ENCODE data around the gene PPP1R27. TPM values are rescaled to one million over a fixed set of nuclear protein-coding genes. Genes with fewer than 3 reads are reported as not detected.

PPP1R27 gene
- total and polyA plus RNA-seq, 11 donors = not detected

DNA sequence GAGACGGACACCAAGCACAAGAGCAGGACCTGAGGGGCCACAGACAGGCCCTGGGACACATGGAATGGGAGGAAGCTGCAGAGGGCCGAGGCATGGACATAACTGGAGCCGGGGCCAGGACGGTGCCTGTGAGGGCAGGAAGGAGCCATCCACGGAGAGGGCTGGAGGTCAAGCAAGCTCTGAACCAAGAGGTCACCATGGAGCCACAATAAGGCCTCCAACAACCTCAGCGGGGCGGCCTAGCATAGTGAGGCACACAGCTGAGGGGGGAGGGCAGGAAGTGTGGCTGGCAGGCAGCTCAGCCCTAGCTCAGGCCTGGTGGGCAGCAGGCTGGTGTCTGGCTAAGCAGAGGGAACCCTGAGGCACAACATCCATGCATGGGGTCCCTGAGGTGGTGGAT, 6.2 kb downstream of the PPP1R27 start:
- intact Hi-C loops (cut with DNase I) = no loop called here
- Histone ChIP-seq H3K36me3 (peaks cover 0 to 10% (median 0%) of the 10 kb centered on the region in 9 donors), H3K9me3 (no peaks in the 10 kb centered on the region), H3K4me1 (peaks cover 0 to 35% (median 17%) of the 10 kb centered on the region in 12 donors), H3K27me3 (no peaks in the 10 kb centered on the region), H3K4me3 (no peak overlapping the region), H3K27ac (no peak overlapping the region)
- TF ChIP-seq, protein P1, sequence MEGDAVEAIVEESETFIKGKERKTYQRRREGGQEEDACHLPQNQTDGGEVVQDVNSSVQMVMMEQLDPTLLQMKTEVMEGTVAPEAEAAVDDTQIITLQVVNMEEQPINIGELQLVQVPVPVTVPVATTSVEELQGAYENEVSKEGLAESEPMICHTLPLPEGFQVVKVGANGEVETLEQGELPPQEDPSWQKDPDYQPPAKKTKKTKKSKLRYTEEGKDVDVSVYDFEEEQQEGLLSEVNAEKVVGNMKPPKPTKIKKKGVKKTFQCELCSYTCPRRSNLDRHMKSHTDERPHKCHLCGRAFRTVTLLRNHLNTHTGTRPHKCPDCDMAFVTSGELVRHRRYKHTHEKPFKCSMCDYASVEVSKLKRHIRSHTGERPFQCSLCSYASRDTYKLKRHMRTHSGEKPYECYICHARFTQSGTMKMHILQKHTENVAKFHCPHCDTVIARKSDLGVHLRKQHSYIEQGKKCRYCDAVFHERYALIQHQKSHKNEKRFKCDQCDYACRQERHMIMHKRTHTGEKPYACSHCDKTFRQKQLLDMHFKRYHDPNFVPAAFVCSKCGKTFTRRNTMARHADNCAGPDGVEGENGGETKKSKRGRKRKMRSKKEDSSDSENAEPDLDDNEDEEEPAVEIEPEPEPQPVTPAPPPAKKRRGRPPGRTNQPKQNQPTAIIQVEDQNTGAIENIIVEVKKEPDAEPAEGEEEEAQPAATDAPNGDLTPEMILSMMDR (IDR thresholded peaks at IDR 0.05) = no peak
- TF ChIP-seq POLR2A (IDR thresholded peaks at IDR 0.05) = no peak
- DNase-seq (no peak), ATAC-seq (no peak)
- 69 to 84% (median 81%) methylated on average over 7 of the region's 7 CpGs for WGBS, 4 donors

DNA sequence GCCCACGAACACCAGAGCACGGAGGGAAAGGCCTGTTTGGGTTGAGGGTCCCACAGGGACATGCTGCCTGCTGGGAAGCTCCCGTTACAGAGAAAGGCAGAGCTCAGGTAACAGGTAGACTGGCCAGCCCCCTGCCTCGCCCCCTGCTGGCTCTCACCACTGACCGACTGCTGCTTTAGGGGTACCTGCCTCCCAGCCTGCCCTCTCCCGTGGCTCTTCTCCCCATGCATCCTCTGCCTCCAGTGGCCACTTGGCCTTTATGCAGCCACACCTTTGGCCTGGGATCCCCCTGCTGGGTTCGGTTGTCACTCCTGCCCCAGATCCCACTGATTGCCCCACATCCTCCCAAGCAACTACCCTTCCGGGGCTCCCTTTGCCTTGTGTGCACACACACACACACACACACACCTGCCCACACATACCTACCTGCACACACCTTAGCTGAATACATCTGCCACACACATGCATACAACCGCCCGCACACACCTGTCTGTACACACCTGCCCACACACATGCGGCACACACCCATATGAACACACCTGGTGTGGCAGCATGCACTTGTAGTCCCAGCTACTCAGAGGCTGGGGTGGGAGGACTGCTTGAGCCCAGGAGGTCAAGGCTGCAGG, 8.9 kb downstream of the PPP1R27 start:
- WGBS, 4 donors = 83 to 88% (median 85%) methylated on average over 9 to 11 of the region's 11 CpGs
- H3K4me3 ChIP-seq = no peak overlapping the region
- no peaks in the 10 kb centered on the region for H3K27me3 ChIP-seq
- intact Hi-C loops (cut with DNase I) = no loop called here
- H3K27ac ChIP-seq = no peak overlapping the region
- TF ChIP-seq, protein P1 (IDR thresholded peaks at IDR 0.05) = no peak
- no peak for TF ChIP-seq POLR2A (IDR thresholded peaks at IDR 0.05)
- H3K9me3 ChIP-seq = no peaks in the 10 kb centered on the region
- peaks cover 3 to 35% (median 17%) of the 10 kb centered on the region in 12 donors for H3K4me1 ChIP-seq
- no peak for DNase-seq
- H3K36me3 ChIP-seq = peaks cover 0 to 23% (median 5%) of the 10 kb centered on the region in 9 donors
- no peak for ATAC-seq

DNA sequence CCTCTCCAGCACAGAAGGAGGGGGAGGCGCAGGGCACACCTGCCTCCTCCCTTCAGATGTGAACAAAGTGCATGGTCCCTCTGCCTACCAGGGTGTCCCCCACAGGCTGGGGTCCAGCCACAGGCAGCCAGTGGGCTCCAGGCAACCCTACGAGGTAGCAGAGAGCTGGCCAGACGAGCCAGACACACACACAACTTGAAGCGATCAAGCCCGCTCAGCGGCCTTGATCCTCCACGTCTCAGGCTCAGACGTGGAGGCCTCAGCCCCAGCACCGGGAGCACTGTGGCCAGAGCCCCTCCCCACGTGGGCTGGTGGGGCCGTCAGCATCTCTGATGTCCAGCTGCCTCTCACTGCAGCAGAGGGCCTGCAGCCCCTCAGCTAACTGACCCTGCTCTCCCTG, 10.3 kb downstream of the PPP1R27 start:
- peaks cover 0 to 23% (median 5%) of the 10 kb centered on the region in 9 donors for H3K36me3 ChIP-seq
- TF ChIP-seq POLR2A (IDR thresholded peaks at IDR 0.05) = no peak
- TF ChIP-seq, protein P1 (IDR thresholded peaks at IDR 0.05) = no peak
- H3K9me3 ChIP-seq = no peaks in the 10 kb centered on the region
- 81 to 91% (median 86%) methylated on average over 6 to 11 of the region's 11 CpGs for WGBS, 4 donors
- H3K4me1 ChIP-seq = peaks cover 3 to 34% (median 17%) of the 10 kb centered on the region in 12 donors
- no peaks in the 10 kb centered on the region for H3K27me3 ChIP-seq
- H3K4me3 ChIP-seq = no peak overlapping the region
- DNase-seq (no peak), ATAC-seq (no peak)
- peak overlapping the region in 2 of 12 donors; percentile 3 to 12 for H3K27ac ChIP-seq
- intact Hi-C loops (cut with DNase I) = loop anchor here in 1 of 10 donors (5.0 kb wide), 1 partner anchor 33 kb away; no protein-coding TSS in a partner anchor

DNA sequence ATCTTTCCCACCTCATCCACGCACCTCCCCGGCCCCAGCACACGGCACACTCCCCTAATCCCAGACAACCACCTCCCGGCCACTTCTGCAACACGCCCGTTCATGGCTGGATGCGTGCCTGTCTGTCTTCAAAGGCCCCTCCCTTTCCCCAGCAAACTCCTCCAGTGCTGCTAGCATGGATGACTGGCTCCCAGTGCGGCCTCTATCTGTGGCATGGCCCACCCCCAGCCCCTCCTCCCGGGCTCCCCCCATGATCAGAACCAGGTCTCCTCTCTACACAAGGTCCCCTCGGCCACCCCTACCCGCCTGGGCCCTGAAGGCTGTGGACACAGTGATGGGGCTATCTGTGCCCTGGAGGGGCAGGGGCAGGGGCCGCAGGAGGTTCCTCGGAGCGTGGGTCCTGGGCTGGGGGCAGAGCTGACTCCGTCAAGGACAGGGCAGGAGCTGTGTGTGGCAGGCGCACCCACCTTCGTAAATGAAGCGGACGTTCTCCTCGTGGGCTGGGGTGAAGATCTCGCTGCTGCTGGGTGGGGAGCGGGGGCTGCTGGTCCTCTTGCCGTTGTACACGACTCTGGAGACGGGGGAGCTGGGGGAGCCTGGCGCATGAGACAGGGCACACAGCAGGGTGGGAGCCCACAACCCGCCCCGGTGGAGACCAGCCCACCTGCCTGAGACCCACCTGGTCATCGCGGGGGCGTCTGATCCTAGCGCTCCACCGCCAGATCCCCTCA, 10.9 kb downstream of the PPP1R27 start:
- Histone ChIP-seq H3K9me3 (no peaks in the 10 kb centered on the region), H3K4me3 (no peak overlapping the region), H3K27ac (no peak overlapping the region), H3K4me1 (peaks cover 3 to 33% (median 17%) of the 10 kb centered on the region in 12 donors), H3K36me3 (peaks cover 0 to 23% (median 5%) of the 10 kb centered on the region in 9 donors), H3K27me3 (no peaks in the 10 kb centered on the region)
- 90 to 94% (median 92%) methylated on average over 19 to 33 of the region's 33 CpGs for WGBS, 4 donors
- TF ChIP-seq, protein P1 (IDR thresholded peaks at IDR 0.05) = no peak
- no peak for TF ChIP-seq POLR2A (IDR thresholded peaks at IDR 0.05)
- DNase-seq (no peak), ATAC-seq (no peak)
- intact Hi-C loops (cut with DNase I) = loop anchor here in 1 of 10 donors (5.0 kb wide), 1 partner anchor 33 kb away; no protein-coding TSS in a partner anchor

Measured in heart left ventricle (tissue), 16 donors.